NCI-H2171 (cell line): ENCODE data around the gene OSTN.
"Not testable (repeated sequence)": the region's sequence is repeated elsewhere in the genome, so short reads cannot be mapped to it uniquely, and the experiment has no call there.

ENCODE experiments used
- DNase-seq: peaks from one replicate; lab custom pipeline; 2025; lab: John Stamatoyannopoulos, UW

The OSTN gene, protein sequence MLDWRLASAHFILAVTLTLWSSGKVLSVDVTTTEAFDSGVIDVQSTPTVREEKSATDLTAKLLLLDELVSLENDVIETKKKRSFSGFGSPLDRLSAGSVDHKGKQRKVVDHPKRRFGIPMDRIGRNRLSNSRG

DNA sequence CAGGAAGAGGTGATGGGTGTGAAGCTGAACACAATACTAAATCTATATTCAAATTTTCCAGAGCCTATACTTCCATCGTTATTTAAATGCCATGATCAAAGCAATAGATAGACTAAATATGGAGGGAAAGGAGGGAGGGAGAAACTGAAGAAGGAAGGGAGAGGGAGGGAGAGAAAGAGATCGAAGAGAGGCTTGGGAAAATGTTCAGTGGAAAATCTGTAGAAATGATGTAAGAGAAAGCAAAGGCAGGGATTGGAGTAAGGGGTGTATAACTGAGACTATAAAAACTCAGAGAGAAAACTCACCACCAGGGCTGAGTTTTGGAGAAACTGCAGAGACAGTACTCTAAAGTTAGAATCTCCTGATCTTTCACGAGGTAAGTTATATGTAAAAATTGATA lies at the start of gene OSTN:
Gene OSTN (plus strand): TSS at position 310 of the 400 bp plus-strand sequence. CDS start 13,292 bp downstream, outside the sequence.
- DNase-seq: no peak

DNA sequence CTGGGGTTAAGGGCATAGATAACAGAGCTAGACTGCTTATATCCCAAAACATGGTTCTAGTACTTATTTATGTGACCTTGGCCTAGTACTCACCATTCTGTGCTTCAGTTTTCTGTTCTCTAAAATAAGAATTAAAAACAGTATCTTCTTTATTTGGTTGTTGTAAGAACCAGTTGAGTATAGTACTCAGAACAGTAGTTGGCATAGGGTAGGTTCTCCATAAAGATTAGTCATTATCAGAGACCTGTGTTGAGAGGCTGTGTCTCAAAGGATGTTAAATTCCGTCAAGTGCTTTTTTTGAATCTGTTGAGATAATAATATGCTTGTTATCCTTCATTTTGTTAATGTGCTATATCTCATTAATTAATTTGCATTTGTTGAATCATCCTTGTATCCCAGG lies 47.4 kb upstream of the OSTN start:
- DNase-seq: no peak

DNA sequence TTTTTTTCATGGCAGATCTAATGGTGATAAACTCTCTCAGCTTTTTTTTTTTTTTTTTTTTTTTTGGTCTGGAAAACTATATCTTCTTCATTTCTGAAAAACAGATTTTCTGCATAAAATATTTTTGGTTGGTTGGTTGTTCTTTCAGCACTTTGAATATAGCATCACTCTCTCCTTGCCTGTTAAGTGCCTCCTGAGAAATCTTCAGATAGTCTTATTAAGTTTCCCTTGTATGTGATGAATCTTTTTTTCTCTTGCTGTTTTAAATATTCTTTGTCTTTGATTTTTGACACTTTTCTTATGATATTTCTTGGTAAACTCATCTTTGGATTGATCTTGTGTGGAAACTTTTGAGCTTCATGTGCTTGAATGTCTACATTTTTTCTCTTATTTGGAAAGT lies 44.2 kb upstream of the OSTN start:
- no peak for DNase-seq

DNA sequence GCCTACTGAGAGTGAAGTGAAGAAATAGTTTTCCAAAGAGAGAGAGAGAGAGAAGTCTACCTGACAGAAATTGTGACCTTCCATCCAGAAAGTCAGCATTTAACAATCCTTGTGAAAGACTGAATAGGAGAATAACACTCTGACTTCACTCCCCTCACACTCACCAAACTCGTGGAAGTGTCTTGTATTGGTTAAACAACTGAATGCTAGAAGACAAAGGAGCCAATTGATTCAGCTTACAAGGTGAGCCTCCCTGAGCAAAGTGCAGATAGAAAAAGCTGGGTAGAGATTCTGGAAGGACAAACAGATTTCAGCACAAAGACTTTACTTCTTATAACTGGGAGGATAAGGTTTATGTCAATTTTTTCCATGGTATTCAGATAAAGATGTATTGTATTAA lies 40.8 kb upstream of the OSTN start:
- DNase-seq: no peak

DNA sequence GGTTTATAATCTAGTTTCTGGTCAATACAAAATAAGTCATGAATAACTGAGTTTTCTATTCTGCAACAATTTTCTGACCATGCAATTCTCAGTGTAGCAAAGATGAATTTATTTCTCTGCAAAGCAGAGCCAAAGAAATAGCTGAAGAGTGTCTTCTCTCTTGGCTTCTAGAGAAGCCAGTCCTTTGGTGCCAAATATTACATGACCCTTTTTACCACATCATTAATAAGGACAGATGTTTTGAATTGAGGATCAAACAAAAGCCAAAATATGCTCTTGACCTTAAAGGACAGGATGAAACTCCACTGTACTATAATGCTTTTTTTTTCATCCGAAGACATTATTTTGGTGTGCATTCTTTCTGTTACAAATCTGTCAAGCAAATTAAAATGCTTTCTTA lies 40.2 kb upstream of the OSTN start:
- no peak for DNase-seq

DNA sequence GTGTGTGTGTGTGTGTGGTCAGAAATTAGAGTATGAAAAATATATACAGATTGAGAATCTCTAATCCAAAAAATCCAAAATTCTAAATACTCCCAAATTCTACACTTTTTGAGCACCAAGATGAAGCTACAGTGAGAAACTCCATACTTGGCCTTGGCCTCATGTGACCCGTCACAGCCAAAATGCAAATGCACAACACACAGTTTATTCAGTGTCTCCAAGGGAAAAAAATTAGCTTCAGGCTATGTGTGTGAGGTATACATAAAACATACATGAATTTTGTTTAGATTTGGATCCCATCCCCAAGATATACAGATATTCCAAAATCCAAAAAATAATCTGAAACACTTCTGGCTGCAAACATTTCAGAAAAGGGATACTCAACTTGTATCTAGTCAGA lies 33.2 kb upstream of the OSTN start:
- no peak for DNase-seq

DNA sequence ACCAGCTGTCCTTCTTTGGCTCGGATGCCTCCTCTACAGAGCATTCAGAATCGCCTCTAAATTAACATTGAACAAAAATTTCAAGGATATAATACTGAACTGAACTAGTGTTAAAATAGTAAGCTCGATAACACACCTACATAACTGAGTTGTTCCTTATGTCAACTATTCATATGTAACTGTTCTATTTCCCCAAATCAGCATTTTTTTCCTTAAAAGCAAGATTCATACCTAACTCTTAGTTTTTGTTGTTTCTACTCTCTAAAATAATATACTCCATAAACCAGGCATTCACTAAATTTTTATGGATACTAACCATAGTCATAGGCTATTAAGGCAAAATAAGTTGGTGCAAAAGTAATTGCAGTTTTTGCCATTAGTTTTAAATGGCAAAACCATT lies 32.7 kb upstream of the OSTN start:
- no peak for DNase-seq

DNA sequence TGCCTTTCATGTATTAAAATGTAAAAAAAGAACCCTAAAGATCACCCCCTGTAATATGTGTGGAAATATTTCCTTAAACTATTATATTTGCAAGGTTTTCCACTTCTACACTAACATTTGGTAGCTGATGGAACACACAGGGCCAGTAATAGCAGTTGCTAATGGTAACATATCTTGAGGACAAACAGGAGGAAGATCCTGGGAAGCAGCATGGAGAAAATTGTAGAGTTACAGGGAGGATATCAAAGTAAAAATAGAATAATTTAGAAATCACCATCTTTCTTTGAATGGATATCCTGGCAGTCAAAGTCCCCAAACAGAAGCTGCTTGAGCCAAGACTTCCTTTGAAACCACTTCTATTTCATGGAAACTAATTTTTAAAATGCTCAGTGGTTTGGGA lies 29.5 kb upstream of the OSTN start:
- DNase-seq: no peak

DNA sequence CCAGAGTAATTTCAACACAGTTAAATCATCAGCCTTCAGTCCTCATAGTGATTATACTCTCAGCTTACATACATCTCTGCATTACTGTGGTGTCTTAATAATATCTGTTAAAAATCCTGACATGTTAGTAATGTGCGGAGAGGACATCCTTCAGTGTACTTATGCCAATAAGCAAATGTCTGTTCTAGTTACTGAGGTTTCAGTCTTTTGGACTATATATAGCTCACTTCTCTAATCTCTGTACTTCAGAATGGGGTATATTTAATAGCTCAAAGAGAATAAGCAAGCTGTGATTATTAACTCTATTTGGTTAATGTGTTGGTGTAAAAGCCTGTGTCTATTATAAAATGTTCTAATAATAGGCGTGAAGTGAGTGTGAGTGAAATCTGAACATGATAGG lies 28.9 kb upstream of the OSTN start:
- DNase-seq: no peak

DNA sequence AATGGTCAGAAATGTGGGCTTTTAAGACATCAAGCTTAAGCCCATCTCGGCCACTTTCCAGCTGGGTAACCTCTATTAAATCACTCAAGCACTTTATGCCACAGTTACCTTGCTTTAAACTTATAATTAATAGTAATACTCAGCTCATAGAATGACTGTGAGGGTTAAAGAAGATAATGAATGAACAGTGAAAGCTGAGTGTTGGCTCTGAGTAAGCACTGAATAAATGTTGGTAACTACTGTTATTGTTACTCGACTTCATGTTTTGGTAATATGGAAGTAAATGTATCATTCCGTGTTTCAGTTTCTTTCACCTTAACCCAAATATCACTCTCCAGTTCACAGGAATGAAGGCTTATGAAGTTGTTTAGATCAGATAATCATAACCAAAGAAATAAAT lies 23.9 kb upstream of the OSTN start:
- no peak for DNase-seq

DNA sequence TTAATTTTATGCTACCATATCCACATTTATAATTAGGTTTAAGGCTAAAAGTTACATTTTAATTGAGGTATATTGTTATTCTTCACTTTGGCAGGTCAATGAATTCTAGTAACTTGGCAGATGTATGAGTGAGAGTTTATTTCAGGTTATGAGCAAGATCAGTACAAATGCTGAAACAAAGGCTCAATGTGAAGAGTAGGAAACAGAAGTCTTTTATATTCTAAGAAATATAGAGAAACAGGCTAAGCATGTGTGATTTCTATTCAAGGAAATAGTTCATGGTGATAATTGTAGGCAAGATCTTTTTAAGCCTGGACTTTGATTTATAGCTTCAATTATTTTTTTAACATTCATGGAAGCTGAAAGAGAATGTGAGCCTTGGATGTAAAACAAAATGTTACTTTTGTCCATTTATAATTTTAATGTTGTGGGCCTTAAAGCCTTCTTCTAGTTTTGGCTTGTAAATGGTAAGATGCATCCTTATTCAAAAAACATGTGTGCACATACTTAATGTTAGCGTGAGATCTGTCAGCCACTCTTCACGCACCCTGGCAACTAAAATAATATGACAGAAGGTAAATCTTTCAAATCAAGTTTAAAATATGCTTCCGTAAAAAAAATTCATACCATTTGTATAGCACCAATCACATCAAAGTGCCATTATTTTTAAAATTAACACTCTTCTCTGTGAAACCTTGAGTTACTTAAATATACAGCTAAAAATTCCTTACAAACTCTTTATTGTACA lies 22.8 kb upstream of the OSTN start:
- DNase-seq: no peak

DNA sequence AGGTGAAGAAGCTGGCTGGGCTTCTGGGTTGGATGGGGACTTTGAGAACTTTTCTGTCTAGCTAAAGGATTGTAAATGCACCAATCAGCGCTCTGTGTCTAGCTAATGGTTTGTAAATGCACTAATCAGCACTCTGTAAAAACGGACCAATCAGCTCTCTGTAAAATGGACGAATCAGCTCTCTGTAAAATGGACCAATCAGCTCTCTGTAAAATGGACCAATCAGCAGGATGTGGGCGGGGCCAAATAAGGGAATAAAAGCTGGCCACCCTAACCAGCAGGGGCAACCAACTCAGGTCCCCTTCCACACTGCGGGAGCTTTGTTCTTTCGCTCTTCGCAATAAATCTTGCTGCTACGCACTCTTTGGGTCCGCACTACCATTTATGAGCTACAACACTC lies 13.7 kb upstream of the OSTN start:
- not testable (repeated sequence) for DNase-seq

DNA sequence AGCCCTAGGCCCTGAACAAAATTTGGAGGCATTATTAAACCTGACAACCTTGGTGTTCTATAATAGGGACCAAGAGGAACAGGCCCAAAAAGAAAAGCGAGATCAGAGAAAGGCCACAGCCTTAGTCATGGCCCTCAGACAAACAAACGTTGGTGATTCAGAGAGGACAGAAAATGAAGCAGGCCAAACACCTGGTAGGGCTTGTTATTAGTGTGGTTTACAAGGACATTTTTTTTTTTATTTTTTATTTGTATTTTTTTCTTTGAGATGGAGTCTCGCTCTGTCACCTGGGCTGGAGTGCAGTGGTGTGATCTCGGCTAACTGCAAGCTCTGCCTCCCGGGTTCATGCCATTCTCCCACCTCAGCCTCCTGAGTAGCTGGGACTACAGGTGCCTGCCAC lies 10.8 kb upstream of the OSTN start:
- DNase-seq: not testable (repeated sequence)

DNA sequence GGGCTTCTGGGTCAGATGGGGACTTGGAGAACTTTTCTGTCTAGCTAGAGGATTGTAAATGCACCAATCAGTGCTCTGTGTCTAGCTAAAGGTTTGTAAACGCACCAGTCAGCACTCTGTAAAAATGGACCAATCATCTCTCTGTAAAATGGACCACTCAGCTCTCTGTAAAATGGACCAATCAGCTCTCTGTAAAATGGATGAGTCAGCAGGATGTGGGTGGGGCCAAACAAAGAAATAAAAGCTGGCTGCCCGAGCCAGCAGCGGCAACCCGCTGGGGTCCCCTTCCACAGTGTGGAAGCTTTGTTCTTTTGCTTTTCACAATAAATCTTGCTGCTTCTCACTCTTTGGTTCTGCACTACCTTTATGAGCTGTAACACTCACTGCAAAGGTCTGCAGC lies 6.8 kb upstream of the OSTN start:
- not testable (repeated sequence) for DNase-seq

DNA sequence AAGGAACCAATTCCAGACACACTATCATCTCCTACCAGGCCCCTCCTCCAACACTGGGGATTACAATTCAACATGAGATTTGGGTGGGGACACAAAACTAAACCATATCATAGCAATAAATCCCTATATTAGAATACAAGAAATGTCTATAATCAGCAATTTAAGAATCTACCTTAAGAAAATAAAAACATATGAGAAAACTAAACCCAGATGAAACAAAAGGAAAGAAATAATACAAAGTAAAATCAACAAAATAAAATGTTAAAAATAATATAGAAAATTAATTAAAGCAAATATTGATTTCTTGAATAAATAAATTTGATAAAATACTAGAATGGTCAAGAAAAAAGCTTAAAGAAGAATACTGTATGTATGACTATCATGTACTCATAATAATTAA lies 6.1 kb upstream of the OSTN start:
- DNase-seq: no peak

DNA sequence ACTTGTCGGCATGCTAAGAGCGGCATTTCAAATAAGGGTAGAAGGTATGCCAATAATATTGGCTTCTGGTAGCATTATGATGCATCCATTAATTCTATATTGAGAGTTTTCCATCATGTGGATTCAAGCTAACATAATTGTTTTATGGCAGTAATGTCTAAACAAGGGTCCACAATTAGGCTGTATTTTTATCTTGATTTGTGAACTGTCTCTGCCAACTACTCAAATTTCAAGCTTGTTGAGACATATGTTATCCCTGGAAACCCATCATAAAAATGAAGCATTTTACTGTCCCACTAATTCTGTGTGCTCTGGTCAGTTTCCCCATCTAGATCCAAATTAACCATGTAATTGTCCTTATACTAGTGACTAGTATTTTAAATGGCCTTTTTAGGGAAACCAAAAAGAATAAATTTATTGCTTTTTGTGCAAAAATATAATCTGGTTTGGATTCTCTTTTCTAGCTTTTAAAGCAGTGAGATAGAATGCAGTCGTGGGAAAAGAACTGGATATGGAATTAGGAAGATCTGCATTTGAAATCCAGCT lies 1.2 kb upstream of the OSTN start:
- DNase-seq: no peak

DNA sequence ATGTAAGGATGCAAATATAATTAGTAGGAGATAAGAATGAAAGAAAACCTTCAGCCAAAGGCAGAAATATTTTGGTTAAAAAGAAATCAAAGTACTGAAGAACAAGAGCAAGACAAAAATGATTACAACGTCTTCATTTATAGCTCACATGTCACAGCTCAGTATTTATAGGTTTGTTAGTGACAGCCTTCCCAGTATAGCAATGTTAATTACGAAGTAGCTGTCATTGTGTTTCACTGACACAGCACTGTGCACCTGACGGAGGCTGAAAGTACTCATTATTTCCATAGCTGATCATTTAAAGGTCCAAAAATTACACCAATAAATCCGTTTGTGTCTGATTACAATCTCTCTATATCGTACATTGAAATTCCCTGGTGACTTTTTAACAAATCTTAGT lies 561 bp upstream of the OSTN start:
- DNase-seq: no peak

DNA sequence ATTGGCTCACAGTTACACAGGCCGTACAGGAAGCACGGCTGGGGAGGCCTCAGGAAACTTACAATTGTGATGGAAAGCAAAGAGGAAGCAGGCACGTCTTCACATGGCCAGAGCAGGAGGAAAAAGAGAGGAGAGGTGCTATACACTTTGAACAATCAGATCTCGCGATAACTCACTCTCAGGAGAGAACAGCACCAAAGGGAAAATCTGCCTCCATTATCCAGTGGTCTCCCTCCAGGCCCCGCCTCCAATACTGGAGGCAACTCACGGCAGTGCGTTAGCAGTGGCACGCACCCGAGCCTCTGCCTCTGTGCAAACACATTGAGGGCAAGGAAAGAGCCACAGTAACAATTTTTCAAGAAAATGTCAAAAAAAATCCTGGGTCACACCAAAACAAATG lies 11.0 kb downstream of the OSTN start:
- no peak for DNase-seq

DNA sequence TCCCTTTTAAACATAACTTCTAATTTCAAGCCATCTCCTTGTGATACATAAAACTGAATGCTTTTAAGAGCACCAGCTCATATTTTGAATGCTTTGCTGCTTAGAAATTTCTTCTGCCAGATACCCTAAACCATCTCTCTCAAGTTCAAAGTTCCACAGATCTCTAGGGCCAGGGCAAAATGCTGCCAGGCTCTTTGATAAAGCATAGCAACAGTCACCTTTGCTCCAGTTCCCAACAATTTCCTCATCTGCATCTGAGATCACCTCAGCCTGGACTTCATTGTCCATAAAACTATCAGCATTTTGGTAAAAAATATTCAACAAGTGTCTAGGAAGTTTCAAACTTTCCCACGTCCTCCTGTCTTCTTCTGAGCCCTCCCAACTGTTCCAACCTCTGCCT lies 17.5 kb downstream of the OSTN start:
- DNase-seq: no peak

DNA sequence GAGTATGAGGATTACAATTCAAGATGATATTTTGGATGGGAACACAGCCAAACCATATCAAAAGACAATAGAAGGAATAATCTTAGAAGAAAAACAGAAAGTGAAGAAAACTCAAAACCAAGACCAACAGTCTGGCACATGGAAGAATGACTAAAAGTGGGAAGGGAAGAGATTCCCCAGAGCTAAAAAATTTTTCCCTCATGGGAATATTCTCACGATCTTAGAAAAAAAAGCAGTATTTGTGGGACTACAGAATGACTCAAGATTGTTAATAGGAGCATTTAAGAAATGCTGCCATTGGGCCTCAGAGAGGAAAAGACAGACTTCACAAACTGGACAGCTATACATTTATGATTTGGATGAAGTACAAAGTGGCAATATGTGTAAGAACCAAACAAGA lies 18.3 kb downstream of the OSTN start:
- no peak for DNase-seq

DNA sequence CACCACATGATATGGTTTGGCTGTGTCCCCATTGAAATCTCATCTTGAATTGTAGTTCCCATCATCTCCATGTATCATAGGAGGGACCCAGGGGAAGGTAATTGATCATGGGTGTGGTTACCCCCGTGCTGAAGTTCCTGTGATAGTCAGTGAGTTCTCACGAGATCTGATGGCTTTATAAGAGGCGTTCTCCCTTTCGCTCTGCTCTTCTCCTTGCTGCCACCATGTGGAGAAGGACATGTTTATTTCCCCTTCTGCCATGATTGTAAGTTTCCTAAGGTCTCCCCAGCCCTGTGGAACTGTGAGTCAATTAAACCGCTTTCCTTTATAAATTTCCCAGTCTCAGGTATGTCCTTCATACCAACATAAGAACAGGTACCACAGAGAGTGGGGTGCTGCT lies 21.9 kb downstream of the OSTN start:
- no peak for DNase-seq

DNA sequence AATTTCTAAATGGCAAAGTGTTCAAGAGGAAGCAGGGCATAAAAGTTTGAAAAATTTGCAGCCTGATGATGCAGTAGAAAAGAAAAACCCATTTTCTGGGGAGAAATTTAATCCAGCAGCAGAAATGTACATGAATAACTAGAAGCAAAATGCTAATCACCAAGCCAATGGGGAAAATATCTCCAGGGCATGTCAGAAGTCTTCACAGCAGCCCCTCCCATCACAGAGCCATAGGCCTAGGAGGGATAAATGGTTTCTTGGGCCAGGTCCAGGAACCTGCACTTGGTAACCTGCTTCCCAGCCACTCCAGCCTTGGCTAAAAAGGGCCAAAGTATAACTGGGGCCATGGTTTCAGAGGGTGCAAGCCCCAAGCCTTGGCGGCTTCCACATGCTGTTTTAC lies 22.6 kb downstream of the OSTN start:
- DNase-seq: no peak

DNA sequence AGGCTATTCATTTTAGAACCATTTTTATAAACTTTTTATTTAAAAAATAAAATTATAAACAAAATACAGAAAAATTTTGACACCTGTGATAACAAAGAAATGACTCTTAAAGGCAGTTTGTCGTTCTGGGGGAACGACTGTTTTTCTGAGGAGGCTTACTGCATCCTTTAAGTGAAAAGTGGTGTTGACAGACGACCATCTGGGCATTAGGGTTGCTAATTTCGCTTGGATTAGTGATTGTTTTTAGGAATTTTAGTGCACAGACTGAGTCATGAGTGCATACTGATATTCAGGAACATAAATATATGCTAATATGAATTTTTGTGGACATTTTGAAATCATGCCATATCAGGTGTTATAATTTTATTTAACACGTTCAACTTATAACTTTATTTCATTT lies 28.5 kb downstream of the OSTN start:
- no peak for DNase-seq

DNA sequence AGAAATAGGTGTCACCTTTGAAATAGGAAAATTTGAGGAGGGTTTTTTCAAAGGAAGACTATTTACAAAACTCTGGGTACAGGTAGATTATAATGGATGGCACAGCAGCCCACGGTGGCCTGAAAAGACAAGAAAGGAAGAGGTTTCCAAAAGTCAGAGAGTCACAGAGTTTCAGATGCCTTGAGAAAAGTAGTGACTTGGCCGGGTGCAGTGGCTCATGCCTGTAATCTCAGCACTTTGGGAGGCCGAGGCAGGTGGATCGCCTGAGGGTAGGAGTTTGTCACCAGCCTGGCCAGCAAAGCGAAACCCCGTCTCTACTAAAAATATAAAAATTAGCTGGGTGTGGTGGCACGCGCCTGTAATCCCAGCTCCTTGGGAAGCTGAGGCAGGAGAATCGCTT lies 35.2 kb downstream of the OSTN start:
- no peak for DNase-seq
